B cell (primary cell): ENCODE results near the gene YWHAG. TPM values are rescaled to one million over a fixed set of nuclear protein-coding genes. Genes with fewer than 3 reads are reported as not detected.

Source experiments
- ATAC-seq: fragments of 200-7000 bp; cut with Tn5 transposase; one replicate; pipeline ENCODE4 v1.10.0; 2021; ENCODE audit warnings: low read depth, mild to moderate bottlenecking, moderate number of reproducible peaks, moderate library complexity
- CTCF ChIA-PET: fragments of 350-600 bp; sonication (Branson Sonifier 250); formaldehyde crosslinking; loops from one replicate; lab custom pipeline; 2021; ENCODE audit warnings: antibody characterized with exemption, inconsistent platforms; lab: Charles Lee
- POLR2A ChIA-PET: fragments of 350-600 bp; sonication (Branson Sonifier 250); formaldehyde crosslinking; loops from one replicate; lab custom pipeline; 2021; ENCODE audit warnings: antibody characterized with exemption; lab: Charles Lee
- DNase-seq: peaks from one replicate; pipeline ENCODE4 v3.0.0; 2013
- H2AFZ ChIP-seq: 2 replicates; pipeline ENCODE4 v1.6.1; 2012; ENCODE audit warnings: mild to moderate bottlenecking, low read depth, low read length; ENCODE audit not compliant: insufficient read depth, poor library complexity, severe bottlenecking
- H3K27ac ChIP-seq, 2 donors: 1 replicate in 1 of 2; 2 replicates in 1 of 2; pipeline ENCODE4 v1.5.1; 2012 to 2013; ENCODE audit warnings: low read length in 2 of 2, mild to moderate bottlenecking in 2 of 2, moderate library complexity in 1 of 2
- H3K27me3 ChIP-seq, 4 experiments: fragments of 200-600 bp in 1 of 4; sonication (generic) in 1 of 4; replicated peaks in 1 of 4; 1 replicate in 2 of 4; 2 replicates in 2 of 4; pipeline versions ENCODE4 v1.6.1 to v1.7.0; 2013 to 2016; ENCODE audit warnings: low read length in 3 of 4, mild to moderate bottlenecking in 2 of 4, mixed read lengths in 1 of 4, moderate library complexity in 1 of 4; ENCODE audit not compliant: insufficient read depth in 4 of 4, control insufficient read depth in 3 of 4; ENCODE audit errors: control extremely low read depth in 1 of 4
- H3K36me3 ChIP-seq, 2 experiments: replicated peaks in 1 of 2; 1 replicate in 1 of 2; 2 replicates in 1 of 2; pipeline versions ENCODE4 v1.6.1 to v1.7.1; 2013; ENCODE audit warnings: low read length in 1 of 2; ENCODE audit not compliant: insufficient read depth in 2 of 2, control insufficient read depth in 1 of 2; ENCODE audit errors: control extremely low read depth in 1 of 2, extremely low read depth in 1 of 2
- H3K4me1 ChIP-seq, 2 donors: fragments of 200-600 bp in 1 of 2; sonication (generic) in 1 of 2; 1 replicate in 1 of 2; 2 replicates in 1 of 2; pipeline versions ENCODE4 v1.5.1 to v1.6.1; 2013 to 2017; ENCODE audit warnings: low read length in 2 of 2; ENCODE audit not compliant: control insufficient read depth in 2 of 2, insufficient read depth in 2 of 2
- H3K4me2 ChIP-seq: replicated peaks from 2 replicates; pipeline ENCODE3; 2012; ENCODE audit warnings: mild to moderate bottlenecking, low read depth, low read length; ENCODE audit not compliant: poor library complexity, severe bottlenecking
- H3K4me3 ChIP-seq, 5 experiments: fragments of 200-600 bp in 1 of 5; sonication (generic) in 1 of 5; 1 replicate in 3 of 5; 2 replicates in 2 of 5; pipeline versions ENCODE4 v1.5.1 to v1.7.0; 2011 to 2016; ENCODE audit warnings: low read length in 4 of 5, mild to moderate bottlenecking in 4 of 5, low read depth in 2 of 5, control low read depth in 1 of 5, moderate library complexity in 1 of 5; ENCODE audit not compliant: insufficient read depth in 1 of 5; ENCODE audit errors: control extremely low read depth in 1 of 5, extremely low read depth in 1 of 5
- H3K79me2 ChIP-seq: fragments of 200-600 bp; sonication (generic); one replicate; pipeline ENCODE4 v1.6.0; 2016; ENCODE audit warnings: low read length; ENCODE audit not compliant: control insufficient read depth, insufficient read depth
- H3K9ac ChIP-seq: fragments of 200-600 bp; sonication (generic); 2 replicates; pipeline ENCODE4 v1.6.1; 2017; ENCODE audit warnings: mild to moderate bottlenecking, low read length, moderate library complexity
- H3K9me3 ChIP-seq, 3 donors: one replicate each; pipeline versions ENCODE4 v1.6.1 to v1.7.1; 2013; ENCODE audit warnings: low read length in 2 of 3; ENCODE audit not compliant: control insufficient read depth in 2 of 3, insufficient read depth in 1 of 3; ENCODE audit errors: control extremely low read depth in 1 of 3
- H4K20me1 ChIP-seq: 2 replicates; pipeline ENCODE4 v1.6.0; 2012; ENCODE audit warnings: mild to moderate bottlenecking, low read length; ENCODE audit not compliant: insufficient read depth, control insufficient read depth, poor library complexity, severe bottlenecking
- H3K27ac Mint-ChIP-seq: one replicate; pipeline ENCODE4 v1.8.0; 2021; ENCODE audit warnings: mixed read lengths
- H3K27me3 Mint-ChIP-seq: one replicate; pipeline ENCODE4 v1.8.0; 2021; ENCODE audit warnings: mixed read lengths
- H3K4me1 Mint-ChIP-seq: one replicate; pipeline ENCODE4 v1.8.0; 2021; ENCODE audit warnings: mixed read lengths
- H3K4me3 Mint-ChIP-seq: one replicate; pipeline ENCODE4 v1.8.0; 2021; ENCODE audit warnings: mixed read lengths
- H3K9me3 Mint-ChIP-seq: one replicate; pipeline ENCODE4 v1.8.0; 2022; ENCODE audit warnings: mixed read lengths; ENCODE audit not compliant: insufficient read depth
- CTCF ChIP-seq: fragments of 200-600 bp; IDR thresholded peaks from one replicate; pipeline ENCODE4 v1.8.0; 2022; ENCODE audit warnings: antibody characterized with exemption, mild to moderate bottlenecking
- EZH2 ChIP-seq: IDR thresholded peaks from 2 replicates; pipeline ENCODE4 v1.6.1; 2012; ENCODE audit warnings: borderline replicate concordance, low read depth, mild to moderate bottlenecking, moderate library complexity, low read length; ENCODE audit not compliant: insufficient read depth, poor library complexity, severe bottlenecking
- WGBS: methylation state at CpG from one replicate; pipeline ENCODE4 v1.1.5; 2013; ENCODE audit warnings: missing lambda C conversion rate; ENCODE audit not compliant: insufficient coverage; 5-methylcytosine and 5-hydroxymethylcytosine counted together
- intact Hi-C: fragments of 100-400 bp; cut with micrococcal nuclease; formaldehyde crosslinking; loops from one replicate; pipeline ENCODE4 v1.10.0; 2022
- polyA plus RNA-seq: library from polyadenylated mRNA; depleted of rRNA; stranded (reverse); fragments of >200 nt; gene quantifications from 2 replicates; pipeline ENCODE4 v1.2.3, GENCODE V29; 2012
- total RNA-seq, 2 donors: library from RNA; stranded (reverse); fragments of 120-200 nt in 1 of 2; gene quantifications; 1 replicate in 1 of 2; 2 replicates in 1 of 2; pipeline versions ENCODE4 v1.2.3 to v1.2.4, GENCODE V29; 2013 to 2022

The YWHAG gene
- total and polyA plus RNA-seq, 2 donors (not counting 1 experiment from before 2014, with no cell fraction given) = 6.6 to 51.6 TPM

GRCh38 chr7:76303202-76304147 is 55.3 kb downstream of the YWHAG start:
- H3K4me1 Mint-ChIP-seq = peaks cover 15% of the 10 kb centered on the region
- H3K27ac Mint-ChIP-seq = peak overlapping the region; percentile 93
- peak overlapping the region; percentile 94 for H3K4me3 Mint-ChIP-seq
- H3K4me2 ChIP-seq = peak overlapping the region; percentile 99
- H3K27me3 Mint-ChIP-seq = no peaks in the 10 kb centered on the region
- 2% methylated on average over 36 of the region's 56 CpGs for WGBS
- H4K20me1 ChIP-seq = no peaks in the 10 kb centered on the region
- intact Hi-C loops = no loop called here
- H3K4me3 ChIP-seq = peak overlapping the region; percentile 38 to 73 (median 66)
- TF ChIP-seq EZH2 = no peak
- no peak for TF ChIP-seq CTCF
- ATAC-seq (peak; percentile 53), DNase-seq (peak; percentile 88)
- H3K4me1 ChIP-seq = peaks cover 10 to 21% of the 10 kb centered on the region in 2 donors
- H2AFZ ChIP-seq = peak overlapping the region; percentile 85
- no peaks in the 10 kb centered on the region for H3K36me3 ChIP-seq
- ChIA-PET POLR2A (interaction anchor here (0.7 to 0.9 kb wide), 3 partner anchors 14 to 161 kb away, joined by 5 to 9 read pairs (median 5); no protein-coding TSS in a partner anchor), CTCF (interaction anchor here (1.0 to 5.5 kb wide), 3 partner anchors 11 to 14 kb away, joined by 3 to 31 read pairs (median 16); no protein-coding TSS in a partner anchor)
- peaks cover 0 to 7% (median 0%) of the 10 kb centered on the region in 3 donors for H3K9me3 ChIP-seq
- H3K9me3 Mint-ChIP-seq = no peaks in the 10 kb centered on the region
- H3K27me3 ChIP-seq = no peaks in the 10 kb centered on the region
- H3K27ac ChIP-seq = peak overlapping the region; percentile 52 to 65
- no peaks in the 10 kb centered on the region for H3K79me2 ChIP-seq
- peak overlapping the region; percentile 78 for H3K9ac ChIP-seq
